Ureter (tissue), 1 donor: ENCODE data around the gene TRIM47. TPM values are rescaled to one million over a fixed set of nuclear protein-coding genes. Genes with fewer than 3 reads are reported as not detected.
A peak's percentile ranks its signal among the peaks of the same experiment; 100 is the strongest.

Experiments used
- DNase-seq: peaks from one replicate; pipeline ENCODE4 v3.0.0-alpha.2; 2020; ENCODE audit warnings: low spot score
- total RNA-seq: library from RNA; stranded (reverse); gene quantifications from one replicate; pipeline ENCODE4 v1.2.4, GENCODE V29; 2023
- donor health status: DM: yes; HTN: yes; CAD: no.

The TRIM47 gene
- total RNA-seq, 1 donor from 2014 or later = 44.9 TPM

DNA sequence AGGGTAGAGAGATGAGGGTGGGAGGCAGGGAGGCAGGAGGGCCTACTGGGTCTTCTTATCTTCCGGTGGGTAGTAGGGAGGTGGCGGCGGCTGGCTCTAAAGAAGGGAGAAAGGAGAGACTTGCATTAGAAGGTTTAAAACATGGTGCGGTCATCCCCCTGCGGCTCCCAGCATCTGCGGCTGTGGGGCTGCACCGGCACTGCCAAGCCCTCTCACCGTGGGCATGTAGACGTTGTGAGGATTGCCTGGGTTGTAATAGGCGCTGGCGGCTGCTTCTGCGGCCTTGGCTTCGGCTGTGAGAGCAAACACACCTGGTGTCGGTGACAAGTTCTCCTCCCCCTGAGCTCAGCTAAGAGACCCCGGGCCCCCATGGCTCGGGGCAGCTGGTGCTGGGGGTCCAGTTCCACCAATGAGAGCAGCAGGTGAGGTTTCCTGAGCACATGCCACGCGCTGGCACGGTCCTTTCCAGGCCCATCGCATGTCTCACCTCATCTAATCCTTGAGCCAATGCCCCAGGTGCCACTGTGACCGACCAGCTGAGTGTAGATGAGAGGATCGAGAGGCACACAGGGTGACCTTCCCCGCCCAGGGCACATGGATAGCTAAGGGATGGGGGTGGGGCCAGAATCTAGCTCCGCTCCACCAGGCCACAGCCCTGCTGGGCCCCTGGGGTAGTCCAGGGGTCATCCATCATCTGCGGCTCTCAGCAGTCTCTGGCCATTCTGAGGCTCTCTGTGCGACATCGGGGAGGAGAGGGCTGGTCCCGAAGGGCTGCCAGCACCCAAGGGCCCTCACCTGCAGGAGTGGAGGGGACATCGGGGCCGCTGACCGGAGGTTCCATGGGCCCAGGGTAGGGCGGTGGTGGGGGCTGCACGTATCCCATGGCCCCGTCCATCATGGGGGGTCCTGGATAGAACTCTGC is 31.4 kb downstream of the TRIM47 start:
- DNase-seq = no peak

- DNase-seq = no peak
Measured at GRCh38 chr17:75845933-75846691, 32.3 kb downstream of the TRIM47 start.

DNA sequence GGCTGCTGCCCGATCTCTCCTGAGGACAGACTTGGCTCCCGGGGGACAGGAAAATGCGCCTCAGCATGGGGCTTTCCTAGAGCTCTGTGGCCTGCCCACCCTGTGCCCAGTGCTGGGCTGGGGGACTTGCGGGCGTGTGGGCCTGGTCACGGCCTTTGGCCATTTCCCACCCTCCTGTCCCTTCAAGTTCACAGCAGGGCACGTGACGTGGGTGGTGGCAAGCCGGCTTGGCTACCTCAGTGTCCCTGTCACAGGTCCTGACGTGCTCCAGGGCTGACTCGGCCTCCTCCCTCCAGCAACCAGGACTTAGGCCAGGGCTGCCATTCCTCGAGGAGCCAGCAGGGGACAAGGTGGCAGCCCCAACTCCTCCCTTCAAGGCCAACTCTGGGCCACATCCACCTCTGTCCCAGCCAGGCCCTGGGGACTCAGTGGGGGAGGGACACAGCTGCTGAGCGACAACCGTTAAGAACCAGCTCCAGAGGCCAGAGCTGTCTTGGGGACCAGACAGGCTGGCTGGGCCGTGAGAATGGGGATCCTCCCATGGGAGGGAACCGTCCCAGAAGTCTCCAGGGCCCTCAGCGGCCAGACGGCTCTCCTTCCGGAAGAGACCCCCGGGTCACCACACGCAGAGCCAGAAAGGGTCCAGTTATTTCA is 33.2 kb downstream of the TRIM47 start:
- DNase-seq = peak; percentile 93

GRCh38 chr17:75844530-75845057 is 33.8 kb downstream of the TRIM47 start:
- DNase-seq = peak; percentile 90

GRCh38 chr17:75843577-75844529 is 34.5 kb downstream of the TRIM47 start, which contains the start of gene UNC13D:
UNC13D (minus strand) TSS chr17:75844404; CDS start chr17:75844337, 67 bp downstream.
- peak; percentile 68 for DNase-seq

- DNase-seq = no peak
Measured at GRCh38 chr17:75842963-75843576, 35.3 kb downstream of the TRIM47 start.

- DNase-seq = no peak
Measured at GRCh38 chr17:75842411-75842810, 36.0 kb downstream of the TRIM47 start.

DNA sequence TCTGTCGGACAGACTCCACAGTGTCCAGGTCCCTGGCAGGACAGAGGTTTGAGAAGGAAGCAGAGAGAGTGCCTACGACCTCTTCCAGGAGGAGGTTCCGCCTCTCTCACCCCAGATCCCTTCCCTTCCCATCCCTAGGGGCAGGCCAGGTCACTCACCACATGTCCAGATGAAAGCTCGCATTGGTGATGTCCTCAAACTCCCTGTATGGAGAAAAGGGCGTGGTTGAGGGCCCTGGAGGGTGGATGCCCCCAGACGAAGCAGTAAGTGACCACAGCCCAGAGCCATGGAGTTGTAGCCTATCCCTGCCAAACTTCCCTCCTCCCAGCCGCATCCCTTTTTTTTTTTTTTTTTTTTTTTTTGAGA is 37.6 kb downstream of the TRIM47 start:
- DNase-seq = no peak

GRCh38 chr17:75839942-75840798 is 38.2 kb downstream of the TRIM47 start:
- DNase-seq = no peak

GRCh38 chr17:75838410-75838809 is 40.0 kb downstream of the TRIM47 start:
- no peak for DNase-seq

DNA sequence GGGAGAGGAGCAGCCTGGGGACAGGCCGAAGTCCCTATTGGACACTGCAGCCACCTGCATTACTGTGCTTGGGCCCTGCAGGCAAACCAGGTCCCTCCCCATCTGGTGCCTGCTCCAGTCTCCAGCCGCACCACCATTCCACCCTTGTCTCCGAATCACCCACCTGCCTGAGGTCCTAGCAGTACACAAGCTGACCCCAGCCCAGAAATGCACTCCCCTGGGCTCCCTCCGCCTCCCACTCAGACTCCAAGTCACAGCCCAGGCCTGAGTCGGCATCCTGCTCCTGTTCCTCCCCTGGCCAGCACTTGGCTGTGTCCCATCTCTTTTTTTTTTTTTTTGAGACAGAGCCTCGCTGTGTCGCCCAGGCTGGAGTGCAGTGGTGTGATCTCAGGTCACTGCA is 40.5 kb downstream of the TRIM47 start:
- no peak for DNase-seq

DNA sequence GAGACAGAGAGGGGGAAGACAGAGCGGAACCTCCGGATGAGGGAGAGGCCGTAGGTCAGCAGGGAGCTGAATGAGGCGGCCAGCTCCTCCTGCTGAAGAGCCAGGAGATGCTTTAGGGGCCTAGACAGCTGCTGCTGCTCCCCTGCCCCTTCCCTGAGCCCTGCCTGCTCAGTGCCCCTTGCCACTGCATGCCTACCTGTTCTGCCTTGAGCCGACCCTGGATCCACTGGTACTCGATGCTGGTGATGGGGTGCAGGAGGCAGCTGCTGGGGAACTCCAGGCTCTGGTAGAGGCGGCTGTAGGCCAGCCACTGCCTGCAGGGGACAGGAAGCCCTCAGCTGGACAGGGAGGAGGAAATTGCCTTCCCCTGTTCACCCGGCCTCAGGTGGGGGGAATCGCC is 41.8 kb downstream of the TRIM47 start:
- no peak for DNase-seq

DNA sequence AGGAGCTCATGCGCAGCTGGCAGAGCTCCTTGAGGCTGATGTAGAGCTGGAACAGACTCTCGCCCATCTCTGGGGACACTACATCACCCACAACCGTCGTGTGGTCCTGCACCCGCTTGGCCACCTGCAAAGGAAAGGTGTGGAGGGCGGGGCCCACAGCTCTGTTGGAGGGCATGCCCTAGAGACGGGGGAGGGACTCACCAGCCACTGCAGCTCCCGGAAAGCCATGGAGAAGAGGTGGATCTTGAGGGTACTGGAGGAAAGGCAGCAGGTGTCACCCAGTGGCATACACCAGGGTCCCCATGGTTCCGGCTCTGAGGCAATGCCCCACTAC is 42.8 kb downstream of the TRIM47 start:
- no peak for DNase-seq

DNA sequence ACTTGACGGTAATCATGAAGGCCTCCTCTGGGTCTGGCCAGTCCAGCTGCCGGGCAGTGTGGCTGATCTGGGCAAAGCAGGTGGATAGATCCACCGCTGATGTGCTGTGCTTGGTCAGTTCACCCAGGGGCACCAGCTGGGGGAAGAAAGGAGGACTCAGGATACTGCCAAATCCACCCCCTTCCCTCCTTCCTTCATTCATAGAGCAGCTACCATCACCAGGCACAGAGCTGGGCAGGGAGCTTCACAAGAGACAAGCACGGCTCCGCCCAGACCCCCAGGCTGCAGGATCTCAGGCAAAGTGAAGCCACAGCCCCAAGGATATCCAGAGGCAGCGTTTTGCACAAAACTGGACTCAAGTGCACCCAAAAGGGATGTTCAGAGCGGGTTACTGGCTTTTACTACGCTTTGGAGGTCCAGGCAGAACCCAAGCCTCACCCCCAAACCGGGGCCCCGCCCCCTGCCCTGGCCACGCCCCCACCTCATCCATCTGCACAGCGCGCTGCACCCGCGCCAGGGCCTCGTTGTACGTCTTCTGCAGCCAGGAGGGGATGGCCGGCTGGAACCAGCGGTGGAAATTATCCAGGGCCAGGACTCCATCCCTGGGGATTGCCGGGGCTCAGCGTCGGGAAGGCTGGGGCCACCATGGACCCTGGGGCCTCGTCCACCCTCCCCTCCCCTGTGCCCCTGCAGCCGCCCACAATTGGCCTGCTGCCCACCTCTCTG is 43.3 kb downstream of the TRIM47 start:
- DNase-seq = no peak

DNA sequence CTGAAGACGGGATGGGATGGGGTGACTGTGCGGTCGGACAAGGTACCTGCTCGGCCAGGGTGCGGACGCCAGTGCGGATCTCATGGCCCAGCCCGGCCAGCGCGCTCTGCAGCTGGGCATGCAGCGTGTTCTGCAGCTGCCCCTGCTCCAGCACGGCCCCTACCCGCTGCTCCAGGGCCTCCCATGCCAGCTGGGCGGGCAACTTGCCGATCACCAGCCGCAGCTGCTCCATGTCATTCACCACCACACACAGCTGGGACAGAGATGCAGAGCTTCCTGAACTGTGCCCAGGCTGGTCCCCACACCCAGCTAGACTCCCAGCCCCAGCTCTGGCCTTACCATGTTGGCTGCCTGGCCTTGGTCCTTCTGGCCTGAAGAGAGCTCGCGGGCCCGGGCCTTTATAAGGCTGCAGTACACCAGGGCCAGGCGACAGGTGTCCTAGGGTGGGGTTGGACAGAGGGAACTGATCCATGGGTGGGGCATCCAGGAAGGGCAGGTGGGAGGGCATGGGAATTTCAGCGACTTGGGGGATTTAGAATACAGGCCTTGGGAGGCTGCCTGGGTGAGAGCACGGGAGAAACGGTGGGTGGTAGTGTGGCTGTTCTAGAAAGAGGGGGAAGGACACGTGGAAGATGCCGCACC is 44.0 kb downstream of the TRIM47 start:
- no peak for DNase-seq

DNA sequence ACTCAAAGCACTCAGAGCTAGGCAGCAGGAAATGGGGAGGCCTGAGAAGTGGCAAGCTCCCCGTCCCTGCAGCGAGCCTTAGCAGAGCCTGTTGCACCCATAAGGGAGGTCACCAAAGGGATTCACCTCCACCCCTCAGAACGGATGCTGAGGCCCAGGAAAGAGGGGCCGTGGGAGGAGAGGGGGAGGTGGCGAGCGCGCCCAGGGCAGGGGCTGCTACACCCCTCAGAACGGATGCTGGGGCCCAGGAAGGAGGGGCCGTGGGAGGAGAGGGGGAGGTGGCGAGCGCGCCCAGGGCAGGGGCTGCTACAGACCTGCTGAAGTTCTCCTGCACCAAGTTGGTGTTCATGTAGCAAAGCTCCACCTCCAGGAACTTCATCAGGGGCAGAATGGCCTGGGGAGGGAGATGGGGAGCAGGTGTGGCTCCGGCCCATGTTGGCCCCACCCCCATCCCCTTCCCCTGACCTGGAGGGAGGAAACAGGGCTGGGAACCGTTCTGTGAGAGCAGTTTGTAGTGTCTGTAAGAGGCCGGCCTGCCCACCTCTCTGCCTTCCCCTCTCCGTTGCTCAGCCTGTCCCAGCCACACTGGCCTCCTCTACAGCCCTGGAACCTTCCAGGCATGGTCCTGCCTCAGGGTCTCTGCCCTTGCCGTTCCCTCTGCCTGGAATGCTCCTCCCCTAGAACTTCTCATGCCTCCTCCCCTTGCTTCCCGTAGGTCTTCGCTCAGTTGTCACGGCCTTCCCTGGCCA is 45.6 kb downstream of the TRIM47 start:
- DNase-seq = no peak

DNA sequence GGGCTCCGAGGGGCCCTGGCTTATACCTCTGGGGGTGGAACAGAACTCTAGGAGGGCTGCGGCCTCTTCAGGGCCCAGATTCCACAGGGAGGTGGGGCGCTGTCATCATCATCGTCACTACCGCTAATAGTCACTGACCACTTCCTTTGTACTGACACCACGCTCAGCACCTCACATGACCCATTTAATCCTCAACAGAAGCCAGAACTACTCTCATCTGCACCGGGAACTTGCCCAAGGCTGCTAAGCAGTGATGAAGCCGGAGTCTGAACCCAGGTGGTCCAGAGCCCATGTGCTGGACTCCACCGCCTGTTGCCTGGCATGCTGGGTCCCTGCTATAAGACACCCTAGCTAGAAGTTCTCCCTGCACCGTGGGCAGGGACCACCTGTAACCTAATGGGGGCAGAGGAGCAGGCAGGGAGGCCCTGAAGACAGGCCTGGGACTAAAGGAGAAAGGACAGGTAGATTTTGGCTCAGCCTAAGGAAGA is 46.2 kb downstream of the TRIM47 start:
- DNase-seq = no peak
